LNCAP (cell line): ENCODE measurements around the gene VGLL1.

Experiments used
- CTCF ChIP-seq: fragments of 450-650 bp; IDR thresholded peaks from 2 replicates; pipeline ENCODE4 v1.5.1; 2017; ENCODE audit warnings: mild to moderate bottlenecking

The VGLL1 gene

GRCh38 chrX:136534131-136534530, 2.1 kb downstream of the VGLL1 start:
- no peak for TF ChIP-seq CTCF

GRCh38 chrX:136538811-136539210, 6.8 kb downstream of the VGLL1 start:
- no peak for TF ChIP-seq CTCF

- no peak for TF ChIP-seq CTCF
Measured at GRCh38 chrX:136540226-136540625, 8.2 kb downstream of the VGLL1 start.

GRCh38 chrX:136541294-136541693, 9.3 kb downstream of the VGLL1 start:
- no peak for TF ChIP-seq CTCF

- no peak for TF ChIP-seq CTCF
Measured at GRCh38 chrX:136542281-136542680, 10.3 kb downstream of the VGLL1 start.

GRCh38 chrX:136546371-136546781, 14.4 kb downstream of the VGLL1 start:
- TF ChIP-seq CTCF = no peak

- no peak for TF ChIP-seq CTCF
Measured at GRCh38 chrX:136549226-136549625, 17.2 kb downstream of the VGLL1 start.

- no peak for TF ChIP-seq CTCF
Measured at GRCh38 chrX:136551410-136551809, 19.4 kb downstream of the VGLL1 start.
